IPS-11a (cell line): Measurements from ENCODE around the gene ADCY3.
"Not testable (repeated sequence)": the region's sequence is repeated elsewhere in the genome, so short reads cannot be mapped to it uniquely, and the experiment has no call there.

ENCODE experiments used
- H3K4me3 ChIP-seq: one replicate; pipeline ENCODE4 v1.5.1; 2013; ENCODE audit warnings: low read depth, low read length, control low read depth

ADCY3 gene

DNA sequence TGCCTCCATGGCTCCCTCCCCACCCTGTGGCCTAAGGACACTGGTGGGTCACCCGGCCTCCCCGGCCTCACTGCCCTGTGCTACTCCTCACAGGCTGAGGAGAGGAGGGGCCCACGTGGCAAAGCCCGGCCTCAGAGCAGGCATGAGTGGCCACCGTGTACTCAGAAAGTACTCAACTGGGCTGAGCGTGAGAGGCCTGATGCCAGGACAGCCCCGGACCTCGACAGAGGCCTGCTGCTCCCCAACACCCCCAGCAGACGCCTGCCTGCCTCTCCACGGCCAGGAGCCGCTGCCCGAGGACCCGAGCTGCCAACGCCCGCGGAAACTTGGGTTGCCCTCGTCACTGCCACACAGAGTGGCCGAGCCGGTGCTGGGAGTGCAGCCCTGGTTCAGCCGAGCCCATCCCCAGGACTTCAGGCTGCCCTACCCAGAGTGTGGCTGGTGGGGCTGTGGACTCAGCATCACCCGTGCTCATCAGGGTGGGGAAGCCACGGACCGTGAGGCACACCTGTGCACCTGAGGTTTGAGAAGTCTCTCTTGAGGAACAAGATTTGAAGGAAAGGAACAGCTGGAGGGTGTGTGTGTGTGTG, 67.5 kb downstream of the ADCY3 start:
- no peak overlapping the region for H3K4me3 ChIP-seq

DNA sequence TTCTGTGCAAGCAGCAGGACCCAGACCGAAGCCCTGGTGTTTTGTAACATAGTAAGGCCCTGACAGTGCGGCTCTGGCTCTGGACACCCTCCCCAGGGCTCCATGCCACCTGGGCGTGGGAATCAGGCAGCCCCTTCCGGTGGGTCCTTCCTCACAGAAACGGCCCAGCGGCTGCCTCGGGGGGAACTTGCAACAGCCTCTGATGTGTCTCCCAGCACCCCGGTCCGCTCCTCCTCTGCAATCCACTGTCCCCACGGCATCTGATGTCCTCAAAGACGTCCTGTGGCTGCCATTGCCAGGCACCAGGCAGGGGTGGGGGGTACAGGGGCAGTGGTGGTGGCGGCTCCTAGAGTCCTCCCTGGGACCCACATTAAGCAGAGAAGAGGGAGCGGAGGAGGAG, 68.0 kb downstream of the ADCY3 start:
- no peak overlapping the region for H3K4me3 ChIP-seq

- H3K4me3 ChIP-seq = no peak overlapping the region
These were observed 69.1 kb downstream of the ADCY3 start for GRCh38 chr2:24850944-24851343.

DNA sequence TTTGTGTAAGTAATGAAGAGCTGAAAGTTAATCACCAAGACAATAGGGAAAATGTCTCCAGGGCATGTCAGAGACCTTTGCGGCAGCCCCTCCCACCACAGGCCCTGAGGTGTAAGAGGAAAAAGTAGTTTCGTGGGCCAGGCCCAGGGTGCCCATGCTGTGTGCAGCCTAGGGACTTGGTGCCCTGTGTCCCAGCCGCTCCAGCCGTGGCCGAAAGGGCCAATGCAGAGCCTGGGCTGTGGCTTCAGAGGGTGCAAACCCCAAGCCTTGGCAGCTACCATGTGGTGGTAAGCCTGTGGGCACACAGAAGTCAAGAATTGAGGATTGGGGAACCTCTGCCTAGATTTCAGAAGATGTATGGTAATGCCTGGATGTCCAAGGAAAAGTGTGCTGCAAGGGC, 74.3 kb downstream of the ADCY3 start:
- no peak overlapping the region for H3K4me3 ChIP-seq

DNA sequence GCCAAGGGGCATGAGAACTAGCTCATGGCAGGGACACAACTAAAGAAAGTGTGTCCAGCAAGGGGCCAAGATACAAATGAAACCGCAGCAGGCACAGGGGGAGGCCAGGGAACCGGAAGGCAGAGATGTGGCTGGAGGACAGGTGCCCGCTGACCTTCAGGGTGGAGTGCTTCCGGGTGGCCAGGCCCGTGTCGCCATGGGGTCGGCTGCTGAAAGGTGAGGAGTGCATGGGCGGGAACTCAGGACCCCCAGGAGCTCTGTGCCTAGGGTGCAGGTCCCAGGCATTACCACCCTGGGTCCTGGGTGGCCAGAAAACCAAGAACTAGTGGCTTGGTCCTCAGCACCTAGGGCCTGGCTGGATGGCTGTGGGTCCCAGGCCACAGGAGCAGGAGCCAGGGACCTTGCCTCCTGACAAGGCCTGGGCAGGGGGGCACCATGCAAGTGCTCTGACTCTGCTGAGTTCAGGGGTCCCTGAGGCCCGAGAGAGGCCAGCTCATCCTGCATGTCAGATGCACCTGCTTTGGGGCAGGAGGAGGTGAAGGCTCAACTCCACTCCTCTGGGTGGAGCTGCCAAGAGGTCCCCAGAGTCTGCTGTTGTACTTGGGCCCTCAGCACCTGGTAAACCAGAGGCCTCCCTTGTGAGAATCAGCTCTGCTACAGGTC, 75.9 kb downstream of the ADCY3 start:
- H3K4me3 ChIP-seq = no peak overlapping the region

GRCh38 chr2:24843330-24843860, 76.6 kb downstream of the ADCY3 start:
- H3K4me3 ChIP-seq = no peak overlapping the region

GRCh38 chr2:24842081-24843050, 77.7 kb downstream of the ADCY3 start:
- H3K4me3 ChIP-seq = no peak overlapping the region

DNA sequence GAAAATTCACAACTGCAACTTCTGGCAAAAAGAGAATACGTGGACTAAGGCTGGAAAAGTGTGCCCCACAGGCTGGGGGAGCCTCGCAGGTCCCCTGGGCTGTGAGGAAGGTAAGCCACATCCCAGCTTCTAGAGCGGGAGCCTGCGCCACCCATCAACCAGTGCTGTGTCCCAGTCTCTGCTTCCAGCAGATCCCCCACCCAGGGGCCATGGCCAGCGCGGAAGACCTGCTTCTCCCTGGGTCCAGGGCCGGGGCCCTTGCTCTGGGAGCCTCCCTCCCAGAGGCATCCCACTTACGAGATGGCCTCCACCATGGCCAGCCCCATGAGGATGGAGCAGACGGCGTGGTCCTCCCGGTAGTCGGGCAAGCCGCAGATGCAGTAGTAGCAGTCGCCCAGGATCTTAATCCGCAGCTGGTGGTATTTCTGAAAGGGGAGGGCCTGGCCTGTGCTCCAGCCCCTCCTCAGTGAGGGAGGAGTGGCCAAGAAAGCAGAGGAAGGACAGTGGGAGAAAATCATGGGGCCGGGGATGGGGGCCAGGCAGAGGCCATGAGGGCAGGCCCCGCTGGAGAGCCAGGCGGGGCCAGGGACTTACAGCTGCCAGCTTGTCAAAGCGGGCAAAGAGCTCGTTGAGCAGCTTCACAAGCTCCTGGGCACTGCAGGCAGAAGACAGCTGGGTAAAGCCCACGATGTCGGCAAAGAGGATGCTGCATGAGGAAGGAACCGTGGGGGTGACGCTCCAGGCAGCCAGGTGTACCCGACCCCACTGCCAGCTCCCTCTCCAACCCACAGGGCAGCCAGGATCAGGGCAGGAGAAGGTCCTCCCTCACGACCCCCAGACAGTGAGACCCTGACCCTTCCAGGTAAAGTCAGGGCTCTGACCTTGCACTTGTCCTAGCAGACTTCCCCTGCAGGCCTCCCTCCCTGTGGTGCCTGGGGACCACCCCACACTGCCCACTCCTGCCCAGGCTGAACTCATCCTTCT, 78.8 kb downstream of the ADCY3 start:
- no peak overlapping the region for H3K4me3 ChIP-seq

DNA sequence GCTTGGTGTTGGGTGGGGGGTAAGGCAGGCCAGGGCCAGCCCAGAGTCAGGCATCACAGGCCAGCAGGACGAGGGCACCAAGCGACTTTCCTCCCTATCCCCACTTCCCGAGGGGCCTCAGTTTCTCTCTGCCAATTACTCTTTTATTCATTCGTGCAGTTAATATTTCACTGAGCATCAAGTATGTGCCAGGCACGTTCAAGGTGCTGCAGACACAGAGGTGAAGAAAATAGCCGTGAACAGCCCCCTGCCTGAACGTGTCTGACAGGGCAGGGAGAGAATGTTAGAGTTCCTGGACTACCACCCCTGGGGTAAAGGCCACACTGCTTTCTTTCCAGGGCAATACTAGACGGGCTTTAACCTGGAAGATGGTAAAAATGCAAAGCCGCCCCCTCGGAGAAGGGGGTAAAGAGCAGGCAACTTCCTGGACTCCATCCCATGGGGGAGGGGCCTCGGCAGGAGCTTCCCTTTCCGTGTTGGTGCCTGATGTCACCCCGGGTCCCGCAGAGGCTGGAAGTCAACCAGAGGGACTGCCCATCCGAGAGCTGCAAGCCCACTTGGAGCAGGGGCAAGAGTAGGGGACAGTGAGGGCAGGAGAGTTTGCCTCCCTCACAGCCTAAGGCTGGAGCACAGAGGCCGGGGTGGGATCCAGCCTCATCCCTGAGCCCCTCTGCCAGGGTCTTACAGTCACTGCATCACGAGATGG, 79.7 kb downstream of the ADCY3 start:
- no peak overlapping the region for H3K4me3 ChIP-seq

DNA sequence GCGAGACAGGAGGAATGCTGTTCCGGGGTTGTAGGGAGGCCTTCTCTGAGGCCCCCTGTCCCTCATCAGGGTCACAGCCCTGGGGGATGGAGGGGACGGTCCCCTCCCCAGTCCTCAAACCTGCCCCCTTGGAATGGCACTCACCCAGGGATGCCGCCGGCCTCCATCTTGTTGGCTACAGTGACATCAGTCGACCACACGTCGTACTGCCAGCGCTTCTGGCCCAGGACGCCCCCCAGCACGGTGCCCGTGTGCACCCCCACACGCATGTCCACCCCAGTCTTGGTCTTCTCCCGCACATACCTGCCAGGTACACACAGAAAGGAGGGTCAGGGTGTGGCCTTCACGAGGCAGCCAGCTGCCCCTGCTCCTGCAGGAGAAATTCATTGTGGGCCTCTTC, 80.3 kb downstream of the ADCY3 start:
- H3K4me3 ChIP-seq = no peak overlapping the region

DNA sequence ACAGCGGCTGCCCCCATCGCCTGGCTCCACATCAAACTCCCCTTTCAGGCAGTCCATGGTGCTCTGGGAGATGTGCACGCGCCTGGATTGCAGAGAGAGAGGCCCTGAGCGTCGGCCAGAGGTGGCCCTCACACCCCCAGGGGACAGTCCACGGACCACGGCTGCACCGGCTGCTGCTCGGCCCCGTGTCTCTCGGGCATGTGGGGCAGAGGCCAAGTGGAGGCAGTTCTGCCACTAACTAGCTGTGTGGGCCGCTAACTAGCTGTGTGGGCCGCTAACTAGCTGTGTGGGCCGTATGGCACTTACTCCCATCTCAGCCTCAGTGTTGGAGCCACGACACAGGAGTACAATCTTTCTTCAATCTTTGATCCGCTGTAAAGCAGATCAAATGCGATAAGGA, 81.5 kb downstream of the ADCY3 start:
- H3K4me3 ChIP-seq = no peak overlapping the region

DNA sequence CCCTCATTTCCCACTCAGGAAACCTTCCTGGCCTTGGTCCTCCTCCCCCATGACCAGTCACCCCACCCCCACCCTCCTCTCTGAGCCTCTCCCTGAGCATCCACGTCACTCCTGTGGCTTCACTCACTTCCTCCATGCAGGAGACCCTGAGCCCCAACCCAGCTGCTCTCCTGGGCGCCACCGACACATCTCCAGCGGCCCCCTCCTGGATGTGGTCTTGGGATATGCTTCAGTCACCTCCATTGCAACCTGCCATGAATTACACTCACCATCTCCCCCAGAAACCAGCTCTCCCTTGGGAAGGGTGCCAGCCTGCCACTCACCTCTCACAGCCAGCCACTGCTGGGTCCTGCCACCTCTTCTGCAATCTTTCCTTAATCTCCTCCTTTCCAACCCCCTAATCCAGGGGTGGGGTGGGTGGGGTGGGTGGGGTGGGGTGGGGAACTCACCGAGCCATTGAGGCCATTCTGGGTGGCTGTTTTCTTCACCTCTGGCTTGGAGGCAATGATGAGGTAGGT, 82.0 kb downstream of the ADCY3 start:
- H3K4me3 ChIP-seq = no peak overlapping the region

- H3K4me3 ChIP-seq = no peak overlapping the region
These were observed 83.3 kb downstream of the ADCY3 start for GRCh38 chr2:24836706-24837105.

DNA sequence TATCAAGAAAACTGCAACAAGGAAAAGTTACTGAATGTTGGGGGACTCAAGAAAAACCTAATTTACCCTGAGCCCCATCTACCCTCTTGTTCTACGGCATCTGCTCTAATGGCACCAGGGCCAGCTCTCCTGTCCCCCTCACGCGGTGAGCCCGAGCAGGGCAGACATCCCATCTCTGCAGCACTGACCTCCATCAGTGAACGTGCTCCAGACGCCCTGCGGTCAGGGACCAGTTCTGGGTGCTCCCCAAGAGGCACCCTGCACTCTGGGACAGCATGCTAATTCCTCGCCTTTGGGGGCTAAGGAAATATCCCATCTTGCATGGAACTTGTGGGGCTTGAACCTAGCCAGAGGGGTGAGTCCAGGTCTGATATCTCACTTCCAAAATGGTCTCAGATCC, 83.8 kb downstream of the ADCY3 start:
- H3K4me3 ChIP-seq = no peak overlapping the region

GRCh38 chr2:24835411-24835810, 84.6 kb downstream of the ADCY3 start:
- not testable (repeated sequence) for H3K4me3 ChIP-seq

DNA sequence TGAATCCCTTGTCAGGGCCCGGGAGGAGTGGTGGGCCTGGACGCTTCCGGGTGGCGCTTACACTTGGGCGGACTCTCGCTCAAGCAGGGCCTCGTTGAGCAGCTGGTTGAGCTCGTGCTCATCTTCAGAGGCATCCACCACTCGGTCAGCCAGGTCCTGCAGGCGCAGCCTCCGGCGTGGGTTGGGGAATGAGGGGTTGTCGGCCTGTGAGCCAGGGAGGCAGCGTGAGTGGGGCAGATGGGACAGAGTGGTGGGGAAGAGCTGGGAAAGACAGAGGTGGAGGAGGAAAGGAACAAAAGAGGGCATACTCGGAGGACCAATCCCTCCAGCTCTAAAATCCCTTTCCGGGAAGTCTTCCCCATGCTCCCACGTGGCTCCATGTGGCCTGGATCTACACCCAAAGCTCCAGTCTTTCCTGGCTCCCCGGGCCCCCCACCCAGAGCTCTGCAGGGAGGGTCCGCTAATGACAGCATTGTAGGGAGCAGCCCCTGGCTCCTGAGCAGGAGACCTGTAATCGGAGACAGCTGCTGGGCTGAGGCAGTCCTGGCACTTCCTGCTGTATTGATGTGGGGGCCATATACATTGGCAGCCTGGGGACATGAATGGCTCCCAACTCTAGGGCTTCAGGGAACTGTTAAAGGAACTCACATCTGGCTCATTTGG, 85.2 kb downstream of the ADCY3 start:
- no peak overlapping the region for H3K4me3 ChIP-seq

- H3K4me3 ChIP-seq = no peak overlapping the region
These were observed 86.0 kb downstream of the ADCY3 start for GRCh38 chr2:24833821-24834732.
